GM23338 (cell line): ENCODE data around the gene GRID2.

Source experiments
- CREB1 ChIP-seq: fragments of 250-450 bp; sonication (Bioruptor Pico); IDR thresholded peaks from 2 replicates; pipeline ENCODE4 v1.5.0; 2020; ENCODE audit warnings: low read depth, mild to moderate bottlenecking, moderate library complexity
- EZH2 ChIP-seq: fragments of 200-600 bp; sonication (generic); IDR thresholded peaks from one replicate; pipeline ENCODE4 v1.8.0; 2017; ENCODE audit warnings: antibody characterized with exemption, mild to moderate bottlenecking, low read depth; ENCODE audit not compliant: unreplicated experiment
- EZH2phosphoT487 ChIP-seq: fragments of 200-600 bp; sonication (generic); IDR thresholded peaks from one replicate; pipeline ENCODE4 v1.8.1; 2018; ENCODE audit warnings: antibody characterized with exemption; ENCODE audit not compliant: unreplicated experiment
- JUNB ChIP-seq: IDR thresholded peaks from one replicate; pipeline ENCODE4 v1.6.1; 2016; ENCODE audit warnings: antibody characterized with exemption; ENCODE audit not compliant: unreplicated experiment
- NANOG ChIP-seq: IDR thresholded peaks from 2 replicates; pipeline ENCODE4 v1.6.1; 2016; ENCODE audit warnings: antibody characterized with exemption, borderline replicate concordance
- POLR2AphosphoS5 ChIP-seq: IDR thresholded peaks from 2 replicates; pipeline ENCODE4 v1.6.1; 2016; ENCODE audit warnings: antibody characterized with exemption, low read depth
- TF ChIP-seq, protein P1 (sequence below), 2 experiments: fragments of 200-600 bp in 1 of 2; sonication (generic) in 1 of 2; conservative IDR thresholded peaks; 2 replicates each; pipeline versions ENCODE4 v1.5.1 to v1.6.1; 2016 to 2017; ENCODE audit warnings: antibody characterized with exemption in 2 of 2, low read depth in 2 of 2, mild to moderate bottlenecking in 2 of 2, moderate library complexity in 1 of 2
- TF ChIP-seq, protein P2 (sequence below): IDR thresholded peaks from one replicate; pipeline ENCODE4 v1.6.1; 2018; ENCODE audit warnings: antibody characterized with exemption; ENCODE audit not compliant: unreplicated experiment

DNA sequence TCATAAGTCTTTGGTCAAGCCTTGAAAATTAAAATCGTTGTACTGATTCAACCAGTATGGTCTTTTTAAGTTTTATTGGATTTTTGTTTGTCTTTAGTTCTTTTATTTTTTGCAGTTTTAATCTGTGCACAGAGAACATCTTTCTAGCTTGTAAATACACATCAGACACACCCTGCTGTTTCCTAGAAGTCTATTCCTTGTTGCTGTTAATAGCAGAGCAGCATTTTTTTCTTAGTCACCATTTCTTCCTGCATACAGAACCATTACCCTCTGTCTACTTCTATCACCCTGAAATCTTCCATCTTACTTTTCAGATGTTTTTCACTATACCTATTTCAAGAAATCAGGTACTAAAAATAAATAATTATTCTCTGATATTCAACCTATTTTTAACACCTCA, 375.4 kb downstream of the GRID2 start:
- TF ChIP-seq POLR2AphosphoS5: no peak
- TF ChIP-seq, protein P1, sequence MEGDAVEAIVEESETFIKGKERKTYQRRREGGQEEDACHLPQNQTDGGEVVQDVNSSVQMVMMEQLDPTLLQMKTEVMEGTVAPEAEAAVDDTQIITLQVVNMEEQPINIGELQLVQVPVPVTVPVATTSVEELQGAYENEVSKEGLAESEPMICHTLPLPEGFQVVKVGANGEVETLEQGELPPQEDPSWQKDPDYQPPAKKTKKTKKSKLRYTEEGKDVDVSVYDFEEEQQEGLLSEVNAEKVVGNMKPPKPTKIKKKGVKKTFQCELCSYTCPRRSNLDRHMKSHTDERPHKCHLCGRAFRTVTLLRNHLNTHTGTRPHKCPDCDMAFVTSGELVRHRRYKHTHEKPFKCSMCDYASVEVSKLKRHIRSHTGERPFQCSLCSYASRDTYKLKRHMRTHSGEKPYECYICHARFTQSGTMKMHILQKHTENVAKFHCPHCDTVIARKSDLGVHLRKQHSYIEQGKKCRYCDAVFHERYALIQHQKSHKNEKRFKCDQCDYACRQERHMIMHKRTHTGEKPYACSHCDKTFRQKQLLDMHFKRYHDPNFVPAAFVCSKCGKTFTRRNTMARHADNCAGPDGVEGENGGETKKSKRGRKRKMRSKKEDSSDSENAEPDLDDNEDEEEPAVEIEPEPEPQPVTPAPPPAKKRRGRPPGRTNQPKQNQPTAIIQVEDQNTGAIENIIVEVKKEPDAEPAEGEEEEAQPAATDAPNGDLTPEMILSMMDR (conservative IDR thresholded peaks at IDR 0.05; ENCODE audit: low read depth in 2 of 2): no peak
- TF ChIP-seq CREB1 (CRISPR knock-in tag): no peak
- TF ChIP-seq, protein P2, sequence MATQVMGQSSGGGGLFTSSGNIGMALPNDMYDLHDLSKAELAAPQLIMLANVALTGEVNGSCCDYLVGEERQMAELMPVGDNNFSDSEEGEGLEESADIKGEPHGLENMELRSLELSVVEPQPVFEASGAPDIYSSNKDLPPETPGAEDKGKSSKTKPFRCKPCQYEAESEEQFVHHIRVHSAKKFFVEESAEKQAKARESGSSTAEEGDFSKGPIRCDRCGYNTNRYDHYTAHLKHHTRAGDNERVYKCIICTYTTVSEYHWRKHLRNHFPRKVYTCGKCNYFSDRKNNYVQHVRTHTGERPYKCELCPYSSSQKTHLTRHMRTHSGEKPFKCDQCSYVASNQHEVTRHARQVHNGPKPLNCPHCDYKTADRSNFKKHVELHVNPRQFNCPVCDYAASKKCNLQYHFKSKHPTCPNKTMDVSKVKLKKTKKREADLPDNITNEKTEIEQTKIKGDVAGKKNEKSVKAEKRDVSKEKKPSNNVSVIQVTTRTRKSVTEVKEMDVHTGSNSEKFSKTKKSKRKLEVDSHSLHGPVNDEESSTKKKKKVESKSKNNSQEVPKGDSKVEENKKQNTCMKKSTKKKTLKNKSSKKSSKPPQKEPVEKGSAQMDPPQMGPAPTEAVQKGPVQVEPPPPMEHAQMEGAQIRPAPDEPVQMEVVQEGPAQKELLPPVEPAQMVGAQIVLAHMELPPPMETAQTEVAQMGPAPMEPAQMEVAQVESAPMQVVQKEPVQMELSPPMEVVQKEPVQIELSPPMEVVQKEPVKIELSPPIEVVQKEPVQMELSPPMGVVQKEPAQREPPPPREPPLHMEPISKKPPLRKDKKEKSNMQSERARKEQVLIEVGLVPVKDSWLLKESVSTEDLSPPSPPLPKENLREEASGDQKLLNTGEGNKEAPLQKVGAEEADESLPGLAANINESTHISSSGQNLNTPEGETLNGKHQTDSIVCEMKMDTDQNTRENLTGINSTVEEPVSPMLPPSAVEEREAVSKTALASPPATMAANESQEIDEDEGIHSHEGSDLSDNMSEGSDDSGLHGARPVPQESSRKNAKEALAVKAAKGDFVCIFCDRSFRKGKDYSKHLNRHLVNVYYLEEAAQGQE: no peak
- TF ChIP-seq EZH2: no peak
- no peak for TF ChIP-seq EZH2phosphoT487
- TF ChIP-seq JUNB: no peak
- no peak for TF ChIP-seq NANOG
